ENCODE results near the gene ICAM2. TPM values are rescaled to one million over a fixed set of nuclear protein-coding genes. Genes with fewer than 3 reads are reported as not detected.
A peak's percentile ranks its signal among the peaks of the same experiment; 100 is the strongest.

The ICAM2 gene
- total RNA-seq (10 to 100 TPM; 10.1 to 17.5 TPM), polyA plus RNA-seq (10 to 100 TPM in 1 of 2 donors, 1 to 10 TPM in 1; 9.6 to 14.7 TPM)

GRCh38 chr17:64020056-64020766 lies at the start of gene ICAM2:
Gene ICAM2 (minus strand): TSS chr17:64020633. CDS start chr17:64006691, 13,942 bp downstream.
- no peaks in the 10 kb centered on the region for H3K36me3 ChIP-seq (ENCODE audit: control insufficient read depth in 4 of 4, insufficient read depth in 3 of 4, low read depth in 1 of 4, low read length in 3 of 4)
- no peak for DNase-seq (ENCODE audit: low spot score)
- H3K27ac ChIP-seq (ENCODE audit: low read depth in 1 of 2, low read length in 2 of 2): peak within 1 kb of the TSS; percentile 67 to 87
- H3K27me3 ChIP-seq (ENCODE audit: control insufficient read depth in 4 of 4, insufficient read depth in 4 of 4, low read length in 3 of 4): no peaks in the 10 kb centered on the region
- no peaks in the 10 kb centered on the region for H3K9me3 ChIP-seq (ENCODE audit: control insufficient read depth in 4 of 4, low read length in 3 of 4)
- peak; percentile 30 for TF ChIP-seq SP1 (IDR thresholded peaks at IDR 0.05)
- TF ChIP-seq GABPA (IDR thresholded peaks at IDR 0.05 in 1 of 2, conservative IDR thresholded peaks at IDR 0.05 in 1 of 2): peak; percentile 19 to 38
- TF ChIP-seq EGR1 (IDR thresholded peaks at IDR 0.05; ENCODE audit: low read depth in 2 of 2): no peak
- TF ChIP-seq, protein P1, sequence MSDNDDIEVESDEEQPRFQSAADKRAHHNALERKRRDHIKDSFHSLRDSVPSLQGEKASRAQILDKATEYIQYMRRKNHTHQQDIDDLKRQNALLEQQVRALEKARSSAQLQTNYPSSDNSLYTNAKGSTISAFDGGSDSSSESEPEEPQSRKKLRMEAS (IDR thresholded peaks at IDR 0.05): peak; percentile 41
- peak within 1 kb of the TSS; percentile 35 to 67 (median 38) for H3K4me3 ChIP-seq (ENCODE audit: low read depth in 1 of 3, low read length in 3 of 3)
- WGBS: 40% methylated on average over 23 of the region's 23 CpGs
- H3K9ac ChIP-seq (ENCODE audit: low read depth in 1 of 2, low read length in 2 of 2): peak within 1 kb of the TSS; percentile 42 to 74
- H3K4me1 ChIP-seq (ENCODE audit: control insufficient read depth in 4 of 4, insufficient read depth in 4 of 4, low read length in 3 of 4): no peaks in the 10 kb centered on the region

DNA sequence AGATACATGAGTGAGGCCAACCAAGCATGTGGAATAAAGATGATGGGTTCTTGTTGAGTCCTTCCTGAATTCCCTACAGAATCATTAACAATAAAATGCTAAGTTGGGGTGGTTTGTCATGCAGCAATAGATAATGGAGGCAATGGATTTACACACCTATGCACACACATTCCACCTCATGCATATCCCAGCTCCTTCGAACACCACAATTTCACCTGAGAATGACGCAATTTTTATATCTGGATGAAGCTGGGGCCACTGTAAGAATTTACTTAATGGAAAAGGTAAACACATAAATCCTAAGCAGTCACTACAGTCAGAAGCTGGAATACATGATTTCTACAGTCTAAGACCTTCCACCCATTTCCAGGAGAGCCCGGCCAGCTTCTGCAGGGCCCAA lies 49.8 kb upstream of the ICAM2 start:
- Histone ChIP-seq H3K9me3 (ENCODE audit: control insufficient read depth in 4 of 4, low read length in 3 of 4) (peaks cover 4 to 11% (median 4%) of the 10 kb centered on the region in 4 donors), H3K27me3 (ENCODE audit: control insufficient read depth in 4 of 4, insufficient read depth in 4 of 4, low read length in 3 of 4) (no peaks in the 10 kb centered on the region), H3K27ac (ENCODE audit: low read depth in 1 of 2, low read length in 2 of 2) (no peak overlapping the region), H3K36me3 (ENCODE audit: control insufficient read depth in 4 of 4, insufficient read depth in 3 of 4, low read depth in 1 of 4, low read length in 3 of 4) (peaks cover 20 to 68% (median 60%) of the 10 kb centered on the region in 4 donors), H3K4me1 (ENCODE audit: control insufficient read depth in 4 of 4, insufficient read depth in 4 of 4, low read length in 3 of 4) (peaks cover 3 to 18% (median 15%) of the 10 kb centered on the region in 4 donors), H3K9ac (ENCODE audit: low read depth in 1 of 2, low read length in 2 of 2) (no peak overlapping the region), H3K4me3 (ENCODE audit: low read depth in 1 of 3, low read length in 3 of 3) (no peak overlapping the region)
- no peak for DNase-seq (ENCODE audit: low spot score)
- WGBS: 99% methylated on average over 3 of the region's 3 CpGs
- no peak for TF ChIP-seq SP1 (IDR thresholded peaks at IDR 0.05)
- no peak for TF ChIP-seq RAD21 (IDR thresholded peaks at IDR 0.05)
- no peak for TF ChIP-seq ZBTB33 (IDR thresholded peaks at IDR 0.05)
- TF ChIP-seq YY1 (IDR thresholded peaks at IDR 0.05): no peak
- TF ChIP-seq FOXA2 (IDR thresholded peaks at IDR 0.05): no peak
- TF ChIP-seq EGR1 (IDR thresholded peaks at IDR 0.05; ENCODE audit: low read depth in 2 of 2): no peak

DNA sequence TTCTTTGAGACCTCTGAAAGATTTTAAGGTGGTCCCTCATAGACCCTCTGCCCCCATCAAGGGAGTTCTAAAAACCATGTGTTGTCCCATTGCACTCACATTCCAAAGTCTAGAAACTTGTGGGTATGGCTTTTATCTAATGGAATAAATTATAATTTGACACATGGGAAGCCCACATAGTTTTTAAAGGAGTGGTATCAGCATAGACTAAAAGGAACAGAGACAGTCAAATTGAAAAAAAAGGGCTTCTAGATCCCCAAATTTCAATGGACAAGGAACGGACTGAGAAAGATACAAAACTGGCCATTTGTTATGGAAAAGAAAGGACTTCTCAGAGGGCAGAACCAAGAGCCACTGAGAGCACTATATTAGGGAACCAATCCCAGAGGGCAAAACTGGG lies 48.7 kb upstream of the ICAM2 start:
- Histone ChIP-seq H3K27ac (ENCODE audit: low read depth in 1 of 2, low read length in 2 of 2) (no peak overlapping the region), H3K9ac (ENCODE audit: low read depth in 1 of 2, low read length in 2 of 2) (no peak overlapping the region), H3K4me1 (ENCODE audit: control insufficient read depth in 4 of 4, insufficient read depth in 4 of 4, low read length in 3 of 4) (peaks cover under 1 to 19% (median 11%) of the 10 kb centered on the region in 4 donors), H3K36me3 (ENCODE audit: control insufficient read depth in 4 of 4, insufficient read depth in 3 of 4, low read depth in 1 of 4, low read length in 3 of 4) (peaks cover 22 to 76% (median 61%) of the 10 kb centered on the region in 4 donors), H3K27me3 (ENCODE audit: control insufficient read depth in 4 of 4, insufficient read depth in 4 of 4, low read length in 3 of 4) (no peaks in the 10 kb centered on the region), H3K4me3 (ENCODE audit: low read depth in 1 of 3, low read length in 3 of 3) (no peak overlapping the region), H3K9me3 (ENCODE audit: control insufficient read depth in 4 of 4, low read length in 3 of 4) (peaks cover 4 to 11% (median 4%) of the 10 kb centered on the region in 4 donors)
- WGBS: 98% methylated on average over 1 of the region's 1 CpG
- no peak for DNase-seq (ENCODE audit: low spot score)
- TF ChIP-seq JUND (IDR thresholded peaks at IDR 0.05) (no peak), YY1 (IDR thresholded peaks at IDR 0.05) (no peak), HNF4G (IDR thresholded peaks at IDR 0.05) (no peak), GABPA (IDR thresholded peaks at IDR 0.05 in 1 of 2, conservative IDR thresholded peaks at IDR 0.05 in 1 of 2) (no peak), TAF1 (conservative IDR thresholded peaks at IDR 0.05) (no peak), RAD21 (IDR thresholded peaks at IDR 0.05) (no peak), ZBTB33 (IDR thresholded peaks at IDR 0.05) (no peak), FOXA1 (IDR thresholded peaks at IDR 0.05) (no peak), HNF4A (conservative IDR thresholded peaks at IDR 0.05) (no peak), NR2F2 (IDR thresholded peaks at IDR 0.05) (no peak), FOXA2 (IDR thresholded peaks at IDR 0.05) (no peak)
- TF ChIP-seq, protein P1 (IDR thresholded peaks at IDR 0.05): no peak
- TF ChIP-seq, protein P2, sequence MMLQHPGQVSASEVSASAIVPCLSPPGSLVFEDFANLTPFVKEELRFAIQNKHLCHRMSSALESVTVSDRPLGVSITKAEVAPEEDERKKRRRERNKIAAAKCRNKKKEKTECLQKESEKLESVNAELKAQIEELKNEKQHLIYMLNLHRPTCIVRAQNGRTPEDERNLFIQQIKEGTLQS (IDR thresholded peaks at IDR 0.05): no peak
- TF ChIP-seq, protein P3, sequence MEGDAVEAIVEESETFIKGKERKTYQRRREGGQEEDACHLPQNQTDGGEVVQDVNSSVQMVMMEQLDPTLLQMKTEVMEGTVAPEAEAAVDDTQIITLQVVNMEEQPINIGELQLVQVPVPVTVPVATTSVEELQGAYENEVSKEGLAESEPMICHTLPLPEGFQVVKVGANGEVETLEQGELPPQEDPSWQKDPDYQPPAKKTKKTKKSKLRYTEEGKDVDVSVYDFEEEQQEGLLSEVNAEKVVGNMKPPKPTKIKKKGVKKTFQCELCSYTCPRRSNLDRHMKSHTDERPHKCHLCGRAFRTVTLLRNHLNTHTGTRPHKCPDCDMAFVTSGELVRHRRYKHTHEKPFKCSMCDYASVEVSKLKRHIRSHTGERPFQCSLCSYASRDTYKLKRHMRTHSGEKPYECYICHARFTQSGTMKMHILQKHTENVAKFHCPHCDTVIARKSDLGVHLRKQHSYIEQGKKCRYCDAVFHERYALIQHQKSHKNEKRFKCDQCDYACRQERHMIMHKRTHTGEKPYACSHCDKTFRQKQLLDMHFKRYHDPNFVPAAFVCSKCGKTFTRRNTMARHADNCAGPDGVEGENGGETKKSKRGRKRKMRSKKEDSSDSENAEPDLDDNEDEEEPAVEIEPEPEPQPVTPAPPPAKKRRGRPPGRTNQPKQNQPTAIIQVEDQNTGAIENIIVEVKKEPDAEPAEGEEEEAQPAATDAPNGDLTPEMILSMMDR (IDR thresholded peaks at IDR 0.05; ENCODE audit: low read depth, low read length, missing input control): no peak

Data from liver (tissue), 9 donors.